ENCODE measurements around the gene PPRC1. TPM values are rescaled to one million over a fixed set of nuclear protein-coding genes. Genes with fewer than 3 reads are reported as not detected.

PPRC1 gene
- total and polyA plus RNA-seq, 2 donors (not counting 1 experiment from before 2014, with no cell fraction given): 23.3 to 36.3 TPM

GRCh38 chr10:102083541-102083940 is 49.3 kb upstream of the PPRC1 start:
- Histone ChIP-seq H3K9ac (ENCODE audit: low read length) (no peak overlapping the region), H3K9me3 (ENCODE audit: control extremely low read depth in 1 of 3, control insufficient read depth in 2 of 3, insufficient read depth in 1 of 3, low read length in 2 of 3) (no peaks in the 10 kb centered on the region), H3K27ac (ENCODE audit: low read length in 2 of 2) (no peak overlapping the region), H3K36me3 (replicated peaks in 1 of 2; ENCODE audit: control extremely low read depth in 1 of 2, control insufficient read depth in 1 of 2, extremely low read depth in 1 of 2, insufficient read depth in 2 of 2, low read length in 1 of 2) (no peaks in the 10 kb centered on the region), H3K27me3 (replicated peaks in 1 of 4; ENCODE audit: control extremely low read depth in 1 of 4, control insufficient read depth in 3 of 4, insufficient read depth in 4 of 4, low read length in 3 of 4) (no peaks in the 10 kb centered on the region), H3K4me1 (ENCODE audit: control insufficient read depth in 2 of 2, insufficient read depth in 2 of 2, low read length in 2 of 2) (no peaks in the 10 kb centered on the region), H3K79me2 (ENCODE audit: control insufficient read depth, insufficient read depth, low read length) (no peaks in the 10 kb centered on the region), H2AFZ (ENCODE audit: insufficient read depth, low read depth, low read length, poor library complexity, severe bottlenecking) (no peak overlapping the region), H3K4me2 (replicated peaks; ENCODE audit: low read depth, low read length, poor library complexity, severe bottlenecking) (no peak overlapping the region), H4K20me1 (ENCODE audit: control insufficient read depth, insufficient read depth, low read length, poor library complexity, severe bottlenecking) (no peaks in the 10 kb centered on the region), H3K4me3 (ENCODE audit: control extremely low read depth in 1 of 5, extremely low read depth in 1 of 5, insufficient read depth in 1 of 5, low read depth in 2 of 5, low read length in 4 of 5) (no peak overlapping the region)
- DNase-seq (no peak), ATAC-seq (ENCODE audit: low read depth) (no peak)
- TF ChIP-seq, protein P1, sequence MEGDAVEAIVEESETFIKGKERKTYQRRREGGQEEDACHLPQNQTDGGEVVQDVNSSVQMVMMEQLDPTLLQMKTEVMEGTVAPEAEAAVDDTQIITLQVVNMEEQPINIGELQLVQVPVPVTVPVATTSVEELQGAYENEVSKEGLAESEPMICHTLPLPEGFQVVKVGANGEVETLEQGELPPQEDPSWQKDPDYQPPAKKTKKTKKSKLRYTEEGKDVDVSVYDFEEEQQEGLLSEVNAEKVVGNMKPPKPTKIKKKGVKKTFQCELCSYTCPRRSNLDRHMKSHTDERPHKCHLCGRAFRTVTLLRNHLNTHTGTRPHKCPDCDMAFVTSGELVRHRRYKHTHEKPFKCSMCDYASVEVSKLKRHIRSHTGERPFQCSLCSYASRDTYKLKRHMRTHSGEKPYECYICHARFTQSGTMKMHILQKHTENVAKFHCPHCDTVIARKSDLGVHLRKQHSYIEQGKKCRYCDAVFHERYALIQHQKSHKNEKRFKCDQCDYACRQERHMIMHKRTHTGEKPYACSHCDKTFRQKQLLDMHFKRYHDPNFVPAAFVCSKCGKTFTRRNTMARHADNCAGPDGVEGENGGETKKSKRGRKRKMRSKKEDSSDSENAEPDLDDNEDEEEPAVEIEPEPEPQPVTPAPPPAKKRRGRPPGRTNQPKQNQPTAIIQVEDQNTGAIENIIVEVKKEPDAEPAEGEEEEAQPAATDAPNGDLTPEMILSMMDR (IDR thresholded peaks at IDR 0.05): no peak
- TF ChIP-seq EZH2 (IDR thresholded peaks at IDR 0.05; ENCODE audit: borderline replicate concordance, insufficient read depth, low read depth, low read length, poor library complexity, severe bottlenecking): no peak
- Mint-ChIP-seq H3K9me3 (ENCODE audit: insufficient read depth) (no peaks in the 10 kb centered on the region), H3K4me3 (no peak overlapping the region), H3K4me1 (no peaks in the 10 kb centered on the region), H3K27ac (no peak overlapping the region), H3K27me3 (no peaks in the 10 kb centered on the region)
- intact Hi-C loops (cut with micrococcal nuclease): no loop called here
- no CpG with 5 or more reads among the region's 3 CpGs for WGBS (ENCODE audit: insufficient coverage)
- ChIA-PET CTCF (interaction anchor here (1.6 kb wide), 1 partner anchor 10 kb away, joined by 10 read pairs; no protein-coding TSS in a partner anchor), POLR2A (interaction anchor here (0.6 to 0.7 kb wide), 2 partner anchors 268 to 1612 kb away, joined by 9 to 10 read pairs; no protein-coding TSS in a partner anchor)

- H3K27me3 ChIP-seq (replicated peaks in 1 of 4; ENCODE audit: control extremely low read depth in 1 of 4, control insufficient read depth in 3 of 4, insufficient read depth in 4 of 4, low read length in 3 of 4): no peaks in the 10 kb centered on the region
- no peak for ATAC-seq (ENCODE audit: low read depth)
- no peak overlapping the region for H2AFZ ChIP-seq (ENCODE audit: insufficient read depth, low read depth, low read length, poor library complexity, severe bottlenecking)
- ChIA-PET POLR2A (no interaction called here), CTCF (no interaction called here)
- no peak for DNase-seq
- TF ChIP-seq EZH2 (IDR thresholded peaks at IDR 0.05; ENCODE audit: borderline replicate concordance, insufficient read depth, low read depth, low read length, poor library complexity, severe bottlenecking): no peak
- TF ChIP-seq, protein P1 (IDR thresholded peaks at IDR 0.05): no peak
- H4K20me1 ChIP-seq (ENCODE audit: control insufficient read depth, insufficient read depth, low read length, poor library complexity, severe bottlenecking): no peaks in the 10 kb centered on the region
- H3K9me3 Mint-ChIP-seq (ENCODE audit: insufficient read depth): no peaks in the 10 kb centered on the region
- H3K27ac ChIP-seq (ENCODE audit: low read length in 2 of 2): no peak overlapping the region
- no peaks in the 10 kb centered on the region for H3K79me2 ChIP-seq (ENCODE audit: control insufficient read depth, insufficient read depth, low read length)
- H3K9me3 ChIP-seq (ENCODE audit: control extremely low read depth in 1 of 3, control insufficient read depth in 2 of 3, insufficient read depth in 1 of 3, low read length in 2 of 3): no peaks in the 10 kb centered on the region
- no peak overlapping the region for H3K27ac Mint-ChIP-seq
- intact Hi-C loops (cut with micrococcal nuclease): no loop called here
- no peak overlapping the region for H3K4me2 ChIP-seq (replicated peaks; ENCODE audit: low read depth, low read length, poor library complexity, severe bottlenecking)
- H3K9ac ChIP-seq (ENCODE audit: low read length): no peak overlapping the region
- H3K36me3 ChIP-seq (replicated peaks in 1 of 2; ENCODE audit: control extremely low read depth in 1 of 2, control insufficient read depth in 1 of 2, extremely low read depth in 1 of 2, insufficient read depth in 2 of 2, low read length in 1 of 2): no peaks in the 10 kb centered on the region
- WGBS (ENCODE audit: insufficient coverage): 100% methylated on average over 1 of the region's 3 CpGs
- no peak overlapping the region for H3K4me3 Mint-ChIP-seq
- no peaks in the 10 kb centered on the region for H3K4me1 Mint-ChIP-seq
- no peaks in the 10 kb centered on the region for H3K4me1 ChIP-seq (ENCODE audit: control insufficient read depth in 2 of 2, insufficient read depth in 2 of 2, low read length in 2 of 2)
- no peaks in the 10 kb centered on the region for H3K27me3 Mint-ChIP-seq
- H3K4me3 ChIP-seq (ENCODE audit: control extremely low read depth in 1 of 5, extremely low read depth in 1 of 5, insufficient read depth in 1 of 5, low read depth in 2 of 5, low read length in 4 of 5): no peak overlapping the region
Measured at GRCh38 chr10:102085336-102085735, 47.5 kb upstream of the PPRC1 start.
